HCT116 (cell line): ENCODE measurements around the gene NAA20. TPM values are rescaled to one million over a fixed set of nuclear protein-coding genes. Genes with fewer than 3 reads are reported as not detected.
A peak's percentile ranks its signal among the peaks of the same experiment; 100 is the strongest.

Experiments used
- ATAC-seq: fragments of 200-7000 bp; cut with Tn5 transposase; 2 replicates; pipeline ENCODE4 v1.9.1; 2020; ENCODE audit warnings: mild to moderate bottlenecking, moderate library complexity
- BruUV-seq: library from RNA; stranded (reverse); fragments of 400-500 nt; replicated peaks from 2 replicates; lab custom pipeline; 2021; lab: Mats Ljungman, UMichigan
- CTCF ChIA-PET: fragments of 300-600 bp; sonication (Branson Sonifier 250); formaldehyde crosslinking; loops from one replicate; lab custom pipeline; 2021; ENCODE audit warnings: antibody characterized with exemption; lab: Charles Lee
- POLR2A ChIA-PET: fragments of 300-600, 350-600 bp; sonication (Branson Sonifier 250); formaldehyde crosslinking; loops from one replicate; lab custom pipeline; 2021; ENCODE audit warnings: antibody characterized with exemption; lab: Charles Lee
- RAD21 ChIA-PET, 2 experiments: fragments of 300-600 bp; sonication (Branson Sonifier 250); formaldehyde crosslinking; loops; one replicate each; lab custom pipeline; 2023; ENCODE audit warnings: low total read pairs in 2 of 2; ENCODE audit not compliant: uncharacterized antibody in 2 of 2, unreplicated experiment in 2 of 2, low non-redundant PET in 1 of 2; lab: Charles Lee
- DNase-seq: peaks from one replicate; pipeline ENCODE4 v3.0.0-alpha.2; 2010; ENCODE audit warnings: low read depth, low spot score
- H2AFZ ChIP-seq: fragments of 200-600 bp; shearing (Covaris generic), sonication (generic); 2 replicates; pipeline ENCODE4 v1.6.1; 2017; ENCODE audit warnings: low read depth, mixed run types, mixed read lengths, antibody characterized with exemption, low read length; ENCODE audit not compliant: poor library complexity, severe bottlenecking
- H3K27ac ChIP-seq: 2 replicates; pipeline ENCODE4 v1.5.1; 2012; ENCODE audit warnings: low read depth, low read length
- H3K27me3 ChIP-seq: fragments of 200-600 bp; sonication (generic); 2 replicates; pipeline ENCODE4 v1.6.1; 2016; ENCODE audit warnings: mixed run types, low read length, mixed read lengths; ENCODE audit not compliant: insufficient read depth
- H3K36me3 ChIP-seq, 2 experiments: fragments of 200-500 bp in 1 of 2; fragments of 200-600 bp in 1 of 2; sonication (Bioruptor generic) in 1 of 2; sonication (generic) in 1 of 2; 2 replicates each; pipeline versions ENCODE4 v1.5.1 to v1.6.1; 2014 to 2016; ENCODE audit warnings: low read length in 2 of 2, inconsistent platforms in 1 of 2, mixed read lengths in 1 of 2, mixed run types in 1 of 2; ENCODE audit not compliant: insufficient read depth in 2 of 2, control insufficient read depth in 1 of 2
- H3K4me1 ChIP-seq, 2 experiments: fragments of 200-600 bp in 1 of 2; sonication (generic) in 1 of 2; 2 replicates each; pipeline versions ENCODE4 v1.5.1 to v1.6.1; 2012 to 2017; ENCODE audit warnings: low read length in 2 of 2, inconsistent platforms in 1 of 2, mild to moderate bottlenecking in 1 of 2, mixed read lengths in 1 of 2, mixed run types in 1 of 2, moderate library complexity in 1 of 2; ENCODE audit not compliant: insufficient read depth in 2 of 2, control insufficient read depth in 1 of 2
- H3K4me2 ChIP-seq: fragments of 200-600 bp; sonication (generic); 2 replicates; pipeline ENCODE4 v1.6.1; 2017; ENCODE audit warnings: mixed run types, low read length, mixed read lengths
- H3K4me3 ChIP-seq, 2 experiments: fragments of 200-600 bp in 1 of 2; sonication (generic) in 1 of 2; replicated peaks in 1 of 2; 2 replicates each; pipeline ENCODE4 v1.5.1; 2011 to 2016; ENCODE audit warnings: low read length in 2 of 2, control low read depth in 1 of 2, low read depth in 1 of 2, mild to moderate bottlenecking in 1 of 2, mixed read lengths in 1 of 2, mixed run types in 1 of 2
- H3K79me2 ChIP-seq: fragments of 200-600 bp; sonication (generic); 2 replicates; pipeline ENCODE4 v1.6.1; 2017; ENCODE audit warnings: mild to moderate bottlenecking, mixed run types, low read length, moderate library complexity, mixed read lengths; ENCODE audit not compliant: insufficient read depth
- H3K9ac ChIP-seq: fragments of 200-600 bp; sonication (generic); 2 replicates; pipeline ENCODE4 v1.6.1; 2016; ENCODE audit warnings: low read length, mixed read lengths
- H3K9me2 ChIP-seq: fragments of 200-600 bp; sonication (generic), shearing (Covaris generic); 2 replicates; pipeline ENCODE4 v1.6.1; 2017; ENCODE audit warnings: mixed run types, mild to moderate bottlenecking, moderate library complexity; ENCODE audit not compliant: insufficient read depth
- H3K9me3 ChIP-seq, 2 experiments: fragments of 200-500 bp in 1 of 2; fragments of 200-600 bp in 1 of 2; sonication (Bioruptor generic) in 1 of 2; sonication (generic) in 1 of 2; 2 replicates each; pipeline ENCODE4 v1.6.1; 2014 to 2017; ENCODE audit warnings: low read length in 2 of 2, mixed read lengths in 2 of 2, inconsistent platforms in 1 of 2, low read depth in 1 of 2, mild to moderate bottlenecking in 1 of 2, mixed run types in 1 of 2, moderate library complexity in 1 of 2; ENCODE audit not compliant: control insufficient read depth in 1 of 2, insufficient read depth in 1 of 2
- H4K20me1 ChIP-seq: fragments of 200-600 bp; sonication (generic), shearing (Covaris generic); 2 replicates; pipeline ENCODE4 v1.6.1; 2017; ENCODE audit warnings: mixed run types, mild to moderate bottlenecking, moderate library complexity; ENCODE audit not compliant: insufficient read depth
- CBX3 ChIP-seq: IDR thresholded peaks from 2 replicates; pipeline ENCODE4 v1.6.1; 2012; ENCODE audit warnings: low read depth
- CEBPB ChIP-seq: IDR thresholded peaks from 2 replicates; pipeline ENCODE4 v1.6.1; 2012; ENCODE audit warnings: low read depth
- EGR1 ChIP-seq: IDR thresholded peaks from 2 replicates; pipeline ENCODE4 v1.6.1; 2012; ENCODE audit warnings: low read depth
- ELF1 ChIP-seq: IDR thresholded peaks from 2 replicates; pipeline ENCODE4 v1.6.1; 2012; ENCODE audit warnings: low read depth, borderline replicate concordance
- EZH2 ChIP-seq: fragments of 200-600 bp; sonication (generic); IDR thresholded peaks from 2 replicates; pipeline ENCODE4 v1.6.1; 2017; ENCODE audit warnings: antibody characterized with exemption, mixed run types
- EZH2phosphoT487 ChIP-seq: fragments of 200-600 bp; IDR thresholded peaks from 2 replicates; pipeline ENCODE4 v1.6.1; 2018; ENCODE audit warnings: antibody characterized with exemption, borderline replicate concordance
- JUND ChIP-seq: IDR thresholded peaks from 2 replicates; pipeline ENCODE4 v1.6.1; 2012
- POLR2AphosphoS5 ChIP-seq: IDR thresholded peaks from 2 replicates; pipeline ENCODE4 v1.6.1; 2011; ENCODE audit warnings: mild to moderate bottlenecking, low read depth, low read length, moderate library complexity
- RAD21 ChIP-seq: IDR thresholded peaks from 2 replicates; pipeline ENCODE4 v1.6.1; 2012; ENCODE audit warnings: low read depth, mild to moderate bottlenecking
- SIN3A ChIP-seq: IDR thresholded peaks from 2 replicates; pipeline ENCODE4 v1.6.1; 2012; ENCODE audit warnings: low read depth
- SP1 ChIP-seq: IDR thresholded peaks from 2 replicates; pipeline ENCODE4 v1.6.1; 2012; ENCODE audit warnings: low read depth
- SRF ChIP-seq: IDR thresholded peaks from 2 replicates; pipeline ENCODE4 v1.6.1; 2012; ENCODE audit warnings: low read depth
- TCF7L2 ChIP-seq: IDR thresholded peaks from 2 replicates; pipeline ENCODE4 v1.7.0; 2011; ENCODE audit warnings: borderline replicate concordance, inconsistent platforms; ENCODE audit not compliant: insufficient read depth, insufficient read length; ENCODE audit errors: extremely low read depth
- YY1 ChIP-seq: IDR thresholded peaks from 2 replicates; pipeline ENCODE4 v1.6.1; 2011; ENCODE audit warnings: low read length, low read depth, moderate library complexity, mild to moderate bottlenecking; ENCODE audit not compliant: insufficient replicate concordance; ENCODE audit errors: extremely low read depth
- ZFX ChIP-seq: fragments of 450-650 bp; IDR thresholded peaks from 2 replicates; pipeline ENCODE4 v1.6.1; 2017
- ZNF274 ChIP-seq: fragments of 200-500 bp; sonication (Bioruptor generic); IDR thresholded peaks from 2 replicates; pipeline ENCODE4 v1.6.1; 2014; ENCODE audit warnings: mild to moderate bottlenecking, low read depth, low read length, inconsistent platforms
- intact Hi-C: fragments of 100-400 bp; cut with micrococcal nuclease; formaldehyde crosslinking; loops from 2 replicates; pipeline ENCODE4 v1.10.0; 2022
- total RNA-seq: library from RNA; stranded (reverse); gene quantifications from one replicate; pipeline ENCODE4 v1.2.1, GENCODE V29; 2021; ENCODE audit not compliant: unreplicated experiment
- TF ChIP-seq, protein P1 (sequence below): IDR thresholded peaks from 2 replicates; pipeline ENCODE4 v1.6.1; 2012
- TF ChIP-seq, protein P2 (sequence below), 3 experiments: fragments of 200-600 bp in 1 of 3; sonication (generic) in 1 of 3; IDR thresholded peaks in 2 of 3; conservative IDR thresholded peaks in 1 of 3; 2 replicates each; pipeline ENCODE4 v1.5.1; 2012 to 2017; ENCODE audit warnings: low read depth in 2 of 3, low read length in 2 of 3, antibody characterized with exemption in 1 of 3, borderline replicate concordance in 1 of 3, control low read depth in 1 of 3, mild to moderate bottlenecking in 1 of 3, mixed read lengths in 1 of 3, mixed run types in 1 of 3, moderate library complexity in 1 of 3; ENCODE audit not compliant: insufficient read depth in 1 of 3
- TF ChIP-seq, protein P3 (sequence below): IDR thresholded peaks from 2 replicates; pipeline ENCODE4 v1.6.1; 2011; ENCODE audit warnings: mild to moderate bottlenecking, low read length, moderate library complexity; ENCODE audit not compliant: insufficient replicate concordance; ENCODE audit errors: extremely low read depth
- TF ChIP-seq, protein P4 (sequence below): IDR thresholded peaks from 2 replicates; pipeline ENCODE4 v1.6.1; 2012

The NAA20 gene
- total RNA-seq, 1 experiment from 2014 or later: 71.5 TPM

DNA sequence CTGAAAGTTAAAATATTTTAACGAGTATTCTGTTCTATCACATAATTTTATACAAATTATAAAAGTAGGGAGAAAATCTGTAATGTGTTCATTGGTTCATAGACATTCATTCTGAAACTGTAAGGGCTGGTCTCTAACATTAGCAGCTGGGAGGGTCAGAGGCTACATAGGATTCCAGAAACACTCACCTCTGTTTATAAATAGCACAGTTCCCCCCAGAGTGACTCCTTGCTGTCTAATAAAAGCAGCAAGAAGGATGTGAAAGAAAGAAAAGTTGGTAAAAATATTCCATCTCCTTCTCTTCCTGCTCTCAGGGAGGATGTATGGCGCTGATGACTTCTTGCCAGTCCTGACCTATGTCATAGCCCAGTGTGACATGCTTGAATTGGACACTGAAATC is 25.3 kb upstream of the NAA20 start:
- CTCF ChIA-PET: interaction anchor here (2.3 kb wide), 1 partner anchor 11 kb away, joined by 7 read pairs; no protein-coding TSS in a partner anchor
- RAD21 ChIA-PET: no interaction called here
- Histone ChIP-seq H3K4me1 (peaks cover 32 to 45% of the 10 kb centered on the region in 2 experiments), H3K27ac (no peak overlapping the region), H3K4me2 (peak overlapping the region; percentile 72), H3K36me3 (no peaks in the 10 kb centered on the region), H2AFZ (peak overlapping the region; percentile 87), H4K20me1 (no peaks in the 10 kb centered on the region), H3K9me2 (no peaks in the 10 kb centered on the region), H3K27me3 (no peaks in the 10 kb centered on the region), H3K9me3 (no peaks in the 10 kb centered on the region), H3K9ac (peak overlapping the region; percentile 62; the same call in 1 of the 2 replicates), H3K4me3 (no peak overlapping the region), H3K79me2 (no peaks in the 10 kb centered on the region)
- POLR2A ChIA-PET: no interaction called here
- no TSS peak for BruUV-seq
- TF ChIP-seq SRF (no peak), YY1 (no peak), EZH2phosphoT487 (no peak), EZH2 (no peak), ZFX (no peak), POLR2AphosphoS5 (no peak), SIN3A (no peak), CBX3 (no peak), ZNF274 (no peak), CEBPB (no peak), ELF1 (no peak), SP1 (no peak), RAD21 (no peak), TCF7L2 (no peak), EGR1 (no peak), JUND (no peak)
- TF ChIP-seq, protein P1, sequence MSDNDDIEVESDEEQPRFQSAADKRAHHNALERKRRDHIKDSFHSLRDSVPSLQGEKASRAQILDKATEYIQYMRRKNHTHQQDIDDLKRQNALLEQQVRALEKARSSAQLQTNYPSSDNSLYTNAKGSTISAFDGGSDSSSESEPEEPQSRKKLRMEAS: no peak
- TF ChIP-seq, protein P2, sequence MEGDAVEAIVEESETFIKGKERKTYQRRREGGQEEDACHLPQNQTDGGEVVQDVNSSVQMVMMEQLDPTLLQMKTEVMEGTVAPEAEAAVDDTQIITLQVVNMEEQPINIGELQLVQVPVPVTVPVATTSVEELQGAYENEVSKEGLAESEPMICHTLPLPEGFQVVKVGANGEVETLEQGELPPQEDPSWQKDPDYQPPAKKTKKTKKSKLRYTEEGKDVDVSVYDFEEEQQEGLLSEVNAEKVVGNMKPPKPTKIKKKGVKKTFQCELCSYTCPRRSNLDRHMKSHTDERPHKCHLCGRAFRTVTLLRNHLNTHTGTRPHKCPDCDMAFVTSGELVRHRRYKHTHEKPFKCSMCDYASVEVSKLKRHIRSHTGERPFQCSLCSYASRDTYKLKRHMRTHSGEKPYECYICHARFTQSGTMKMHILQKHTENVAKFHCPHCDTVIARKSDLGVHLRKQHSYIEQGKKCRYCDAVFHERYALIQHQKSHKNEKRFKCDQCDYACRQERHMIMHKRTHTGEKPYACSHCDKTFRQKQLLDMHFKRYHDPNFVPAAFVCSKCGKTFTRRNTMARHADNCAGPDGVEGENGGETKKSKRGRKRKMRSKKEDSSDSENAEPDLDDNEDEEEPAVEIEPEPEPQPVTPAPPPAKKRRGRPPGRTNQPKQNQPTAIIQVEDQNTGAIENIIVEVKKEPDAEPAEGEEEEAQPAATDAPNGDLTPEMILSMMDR (IDR thresholded peaks at IDR 0.05 in 2 of 3, conservative IDR thresholded peaks at IDR 0.05 in 1 of 3; ENCODE audit: borderline replicate concordance in 1 of 3, insufficient read depth in 1 of 3, low read depth in 2 of 3, low read length in 2 of 3): no peak
- TF ChIP-seq, protein P3, sequence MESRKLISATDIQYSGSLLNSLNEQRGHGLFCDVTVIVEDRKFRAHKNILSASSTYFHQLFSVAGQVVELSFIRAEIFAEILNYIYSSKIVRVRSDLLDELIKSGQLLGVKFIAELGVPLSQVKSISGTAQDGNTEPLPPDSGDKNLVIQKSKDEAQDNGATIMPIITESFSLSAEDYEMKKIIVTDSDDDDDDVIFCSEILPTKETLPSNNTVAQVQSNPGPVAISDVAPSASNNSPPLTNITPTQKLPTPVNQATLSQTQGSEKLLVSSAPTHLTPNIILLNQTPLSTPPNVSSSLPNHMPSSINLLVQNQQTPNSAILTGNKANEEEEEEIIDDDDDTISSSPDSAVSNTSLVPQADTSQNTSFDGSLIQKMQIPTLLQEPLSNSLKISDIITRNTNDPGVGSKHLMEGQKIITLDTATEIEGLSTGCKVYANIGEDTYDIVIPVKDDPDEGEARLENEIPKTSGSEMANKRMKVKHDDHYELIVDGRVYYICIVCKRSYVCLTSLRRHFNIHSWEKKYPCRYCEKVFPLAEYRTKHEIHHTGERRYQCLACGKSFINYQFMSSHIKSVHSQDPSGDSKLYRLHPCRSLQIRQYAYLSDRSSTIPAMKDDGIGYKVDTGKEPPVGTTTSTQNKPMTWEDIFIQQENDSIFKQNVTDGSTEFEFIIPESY: no peak
- TF ChIP-seq, protein P4, sequence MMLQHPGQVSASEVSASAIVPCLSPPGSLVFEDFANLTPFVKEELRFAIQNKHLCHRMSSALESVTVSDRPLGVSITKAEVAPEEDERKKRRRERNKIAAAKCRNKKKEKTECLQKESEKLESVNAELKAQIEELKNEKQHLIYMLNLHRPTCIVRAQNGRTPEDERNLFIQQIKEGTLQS: no peak
- DNase-seq: no peak
- ATAC-seq: no peak
- intact Hi-C loops: no loop called here
